PFSK-1 (cell line): ENCODE measurements around the gene VAT1.

Experiments
- POLR2AphosphoS5 ChIP-seq: IDR thresholded peaks from 2 replicates; pipeline ENCODE4 v1.6.1; 2012; ENCODE audit warnings: low read depth, mild to moderate bottlenecking, control low read depth, low read length, moderate library complexity
- TAF1 ChIP-seq: IDR thresholded peaks from 2 replicates; pipeline ENCODE4 v1.6.1; 2012; ENCODE audit warnings: low read length, control low read depth, borderline replicate concordance; ENCODE audit not compliant: insufficient read depth

GRCh38 chr17:42997390-42997983 is 24.7 kb downstream of the VAT1 start:
- TF ChIP-seq POLR2AphosphoS5 (no peak), TAF1 (no peak)
